AG04450 (cell line): Measurements from ENCODE around the gene BNC2. TPM values are rescaled to one million over a fixed set of nuclear protein-coding genes. Genes with fewer than 3 reads are reported as not detected.
A peak's percentile ranks its signal among the peaks of the same experiment; 100 is the strongest.

Source experiments
- CTCF ChIA-PET: fragments of 300-600, 350-600 bp; formaldehyde crosslinking; extraction: SDS; loops from one replicate; lab custom pipeline; 2022; ENCODE audit warnings: antibody characterized with exemption, inconsistent platforms; lab: Charles Lee
- POLR2A ChIA-PET: fragments of 350-600 bp; formaldehyde crosslinking; extraction: SDS; loops from one replicate; lab custom pipeline; 2021; ENCODE audit warnings: antibody characterized with exemption, inconsistent platforms; lab: Yijun Ruan, JAX
- DNase-seq: peaks from one replicate; pipeline ENCODE4 v3.0.0-alpha.2; 2011; ENCODE audit warnings: low read depth, low spot score
- H3K27ac ChIP-seq: one replicate; pipeline ENCODE4 v1.5.1; 2012; ENCODE audit warnings: low read depth, low read length, control low read depth
- H3K27me3 ChIP-seq: one replicate; pipeline ENCODE4 v1.6.0; 2012; ENCODE audit warnings: low read length; ENCODE audit not compliant: control insufficient read depth, insufficient read depth
- H3K4me3 ChIP-seq: 2 replicates; pipeline ENCODE4 v1.5.1; 2011; ENCODE audit warnings: mild to moderate bottlenecking, low read depth, low read length, control low read depth
- H3K9me3 ChIP-seq: 2 replicates; pipeline ENCODE4 v1.5.1; 2012; ENCODE audit warnings: low read length; ENCODE audit not compliant: control insufficient read depth, insufficient read depth
- polyA plus RNA-seq: library from polyadenylated mRNA; depleted of rRNA; stranded (reverse); fragments of >200 nt; gene quantifications from 2 replicates; pipeline ENCODE4 v1.2.3, GENCODE V29; 2011
- TF ChIP-seq, protein P1 (sequence below): IDR thresholded peaks from 2 replicates; pipeline ENCODE4 v1.5.1; 2011; ENCODE audit warnings: low read depth, low read length, control low read depth, inconsistent platforms

BNC2 gene
- polyA plus RNA-seq, 1 experiment: 49.0 TPM

DNA sequence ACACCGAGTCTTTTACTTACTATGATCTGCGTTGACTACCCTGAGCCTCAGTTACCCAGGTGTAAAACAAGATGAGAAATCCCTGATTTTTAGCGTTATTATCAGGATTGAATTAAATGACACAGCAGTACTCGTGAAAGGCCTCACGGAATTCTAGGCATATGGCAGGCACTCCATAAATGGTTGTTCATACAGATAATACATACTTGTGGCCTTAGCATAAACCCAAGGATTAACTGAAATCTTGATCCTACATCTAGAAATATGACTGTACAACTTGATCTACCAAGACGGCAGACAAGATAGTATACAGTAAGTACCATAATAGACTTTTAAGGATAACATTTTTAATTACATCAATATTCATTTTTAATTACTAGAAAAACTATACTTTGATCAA, 409.8 kb downstream of the BNC2 start:
- ChIA-PET POLR2A (no interaction called here), CTCF (no interaction called here)
- Histone ChIP-seq H3K27me3 (no peaks in the 10 kb centered on the region), H3K4me3 (no peak overlapping the region), H3K9me3 (no peaks in the 10 kb centered on the region), H3K27ac (peak overlapping the region; percentile 31)
- TF ChIP-seq, protein P1, sequence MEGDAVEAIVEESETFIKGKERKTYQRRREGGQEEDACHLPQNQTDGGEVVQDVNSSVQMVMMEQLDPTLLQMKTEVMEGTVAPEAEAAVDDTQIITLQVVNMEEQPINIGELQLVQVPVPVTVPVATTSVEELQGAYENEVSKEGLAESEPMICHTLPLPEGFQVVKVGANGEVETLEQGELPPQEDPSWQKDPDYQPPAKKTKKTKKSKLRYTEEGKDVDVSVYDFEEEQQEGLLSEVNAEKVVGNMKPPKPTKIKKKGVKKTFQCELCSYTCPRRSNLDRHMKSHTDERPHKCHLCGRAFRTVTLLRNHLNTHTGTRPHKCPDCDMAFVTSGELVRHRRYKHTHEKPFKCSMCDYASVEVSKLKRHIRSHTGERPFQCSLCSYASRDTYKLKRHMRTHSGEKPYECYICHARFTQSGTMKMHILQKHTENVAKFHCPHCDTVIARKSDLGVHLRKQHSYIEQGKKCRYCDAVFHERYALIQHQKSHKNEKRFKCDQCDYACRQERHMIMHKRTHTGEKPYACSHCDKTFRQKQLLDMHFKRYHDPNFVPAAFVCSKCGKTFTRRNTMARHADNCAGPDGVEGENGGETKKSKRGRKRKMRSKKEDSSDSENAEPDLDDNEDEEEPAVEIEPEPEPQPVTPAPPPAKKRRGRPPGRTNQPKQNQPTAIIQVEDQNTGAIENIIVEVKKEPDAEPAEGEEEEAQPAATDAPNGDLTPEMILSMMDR: no peak
- no peak for DNase-seq

- H3K27ac ChIP-seq: peak overlapping the region; percentile 42
- H3K9me3 ChIP-seq: no peaks in the 10 kb centered on the region
- TF ChIP-seq, protein P1: no peak
- DNase-seq: no peak
- no peak overlapping the region for H3K4me3 ChIP-seq
- ChIA-PET CTCF (no interaction called here), POLR2A (no interaction called here)
- H3K27me3 ChIP-seq: no peaks in the 10 kb centered on the region
These were observed 410.9 kb downstream of the BNC2 start for GRCh38 chr9:16459421-16460148.

DNA sequence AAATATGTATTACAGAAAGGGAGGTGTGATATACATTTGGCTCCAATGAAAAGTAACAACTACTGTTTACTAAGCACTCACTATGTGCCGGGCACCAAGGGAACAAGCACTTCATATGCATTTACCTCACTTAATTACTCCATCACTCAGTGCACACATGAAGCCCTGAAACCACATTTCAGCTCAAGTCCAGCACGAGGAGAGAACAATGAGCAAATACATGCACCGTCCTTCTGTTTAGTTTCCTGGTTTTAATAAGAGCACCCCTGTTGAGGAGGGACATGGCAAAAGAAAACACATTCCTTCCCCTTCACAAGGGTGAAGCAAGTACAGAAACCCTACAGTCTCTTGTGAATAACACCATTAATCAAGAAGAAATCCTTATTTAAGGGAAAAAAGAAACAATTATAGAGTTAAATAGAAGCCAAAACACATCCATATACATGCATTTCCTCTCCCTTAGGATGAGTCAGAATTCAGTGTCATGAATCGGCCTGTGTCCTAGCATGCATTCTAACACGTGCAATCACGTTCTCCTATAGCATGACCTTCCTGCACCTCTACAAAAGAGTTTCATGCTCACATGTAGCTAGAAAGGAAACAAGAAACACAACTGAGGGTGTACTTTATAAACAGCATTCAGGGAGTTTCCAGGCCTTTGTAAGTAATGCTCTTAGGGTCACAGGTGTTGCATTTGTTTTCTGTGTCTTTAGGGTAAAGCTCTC, 411.6 kb downstream of the BNC2 start:
- no peak for DNase-seq
- Histone ChIP-seq H3K4me3 (no peak overlapping the region), H3K27me3 (no peaks in the 10 kb centered on the region), H3K9me3 (no peaks in the 10 kb centered on the region), H3K27ac (peak overlapping the region; percentile 42)
- POLR2A ChIA-PET: no interaction called here
- CTCF ChIA-PET: no interaction called here
- TF ChIP-seq, protein P1: no peak

- no peak overlapping the region for H3K4me3 ChIP-seq
- no peak overlapping the region for H3K27ac ChIP-seq
- ChIA-PET POLR2A (no interaction called here), CTCF (no interaction called here)
- DNase-seq: no peak
- TF ChIP-seq, protein P1: no peak
- H3K27me3 ChIP-seq: no peaks in the 10 kb centered on the region
- no peaks in the 10 kb centered on the region for H3K9me3 ChIP-seq
These were observed 414.6 kb downstream of the BNC2 start for GRCh38 chr9:16455842-16456241.

GRCh38 chr9:16453390-16453789, 417.1 kb downstream of the BNC2 start:
- CTCF ChIA-PET: no interaction called here
- TF ChIP-seq, protein P1: no peak

More at GRCh38 chr9:16453390-16453789, 417.1 kb downstream of the BNC2 start:
- Histone ChIP-seq H3K4me3 (no peak overlapping the region), H3K27me3 (no peaks in the 10 kb centered on the region), H3K9me3 (no peaks in the 10 kb centered on the region), H3K27ac (no peak overlapping the region)
- no peak for DNase-seq
- POLR2A ChIA-PET: no interaction called here
